ENCODE data around the gene RUBCN. TPM values are rescaled to one million over a fixed set of nuclear protein-coding genes. Genes with fewer than 3 reads are reported as not detected.

The RUBCN gene
- total RNA-seq, 4 donors from 2014 or later = 8.2 to 36.4 (median 13.9) TPM

GRCh38 chr3:197722734-197723133 is 14.0 kb downstream of the RUBCN start:
- Histone ChIP-seq H3K4me3 (no peak overlapping the region), H3K9me3 (peaks cover 0 to 2% of the 10 kb centered on the region in 2 donors), H3K27ac (no peak overlapping the region), H3K36me3 (no peaks in the 10 kb centered on the region), H3K27me3 (no peaks in the 10 kb centered on the region), H3K4me1 (no peaks in the 10 kb centered on the region)
- TF ChIP-seq CTCF (IDR thresholded peaks at IDR 0.05) = no peak
- intact Hi-C loops (cut with DNase I; ENCODE audit: low total_unique reads) = no loop called here
- DNase-seq = no peak

GRCh38 chr3:197720694-197721093 is 16.0 kb downstream of the RUBCN start:
- no peaks in the 10 kb centered on the region for H3K27me3 ChIP-seq
- TF ChIP-seq CTCF (IDR thresholded peaks at IDR 0.05) = no peak
- TF ChIP-seq POLR2A (IDR thresholded peaks at IDR 0.05) = no peak
- DNase-seq = no peak

GRCh38 chr3:197718891-197719290 is 17.8 kb downstream of the RUBCN start:
- TF ChIP-seq CTCF (IDR thresholded peaks at IDR 0.05) = no peak
- TF ChIP-seq POLR2A (IDR thresholded peaks at IDR 0.05) = no peak
- no peaks in the 10 kb centered on the region for H3K4me1 ChIP-seq
- no peak for DNase-seq
- intact Hi-C loops (cut with DNase I; ENCODE audit: low total_unique reads) = no loop called here
- no peak overlapping the region for H3K27ac ChIP-seq
- no peak overlapping the region for H3K4me3 ChIP-seq
- H3K36me3 ChIP-seq = no peaks in the 10 kb centered on the region
- H3K27me3 ChIP-seq = no peaks in the 10 kb centered on the region
- H3K9me3 ChIP-seq = peaks cover 0 to 2% of the 10 kb centered on the region in 2 donors

More at GRCh38 chr3:197720694-197721093, 16.0 kb downstream of the RUBCN start:
- H3K4me3 ChIP-seq = no peak overlapping the region
- H3K4me1 ChIP-seq = no peaks in the 10 kb centered on the region
- H3K9me3 ChIP-seq = peaks cover 0 to 2% of the 10 kb centered on the region in 2 donors
- H3K36me3 ChIP-seq = no peaks in the 10 kb centered on the region
- H3K27ac ChIP-seq = no peak overlapping the region
- intact Hi-C loops (cut with DNase I; ENCODE audit: low total_unique reads) = no loop called here

DNA sequence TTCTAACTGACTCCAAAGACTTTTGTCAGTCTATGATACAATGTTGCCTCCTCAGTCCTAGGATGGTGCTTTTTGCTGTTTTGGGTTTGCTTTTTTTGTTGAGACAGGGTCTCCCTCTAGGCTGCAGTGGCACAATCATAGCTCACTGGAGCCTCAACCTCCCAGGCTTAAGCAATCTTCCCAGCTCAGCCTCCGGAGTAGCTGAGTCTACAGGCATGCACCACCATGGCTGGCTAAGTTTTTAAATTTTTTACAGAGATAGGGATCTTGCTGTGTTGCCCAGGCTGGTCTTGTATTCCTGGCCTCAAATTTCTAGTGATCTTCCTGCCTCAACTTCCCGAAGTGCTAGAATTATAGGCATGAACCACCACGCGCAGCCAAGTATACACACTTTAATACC is 22.5 kb downstream of the RUBCN start:
- H3K4me3 ChIP-seq = no peak overlapping the region
- H3K36me3 ChIP-seq = no peaks in the 10 kb centered on the region
- H3K27me3 ChIP-seq = no peaks in the 10 kb centered on the region
- TF ChIP-seq CTCF (IDR thresholded peaks at IDR 0.05) (no peak), POLR2A (IDR thresholded peaks at IDR 0.05) (no peak)
- DNase-seq = no peak
- no peaks in the 10 kb centered on the region for H3K4me1 ChIP-seq
- no peaks in the 10 kb centered on the region for H3K9me3 ChIP-seq
- peak overlapping the region; percentile 90 to 92 for H3K27ac ChIP-seq
- intact Hi-C loops (cut with DNase I; ENCODE audit: low total_unique reads) = no loop called here

DNA sequence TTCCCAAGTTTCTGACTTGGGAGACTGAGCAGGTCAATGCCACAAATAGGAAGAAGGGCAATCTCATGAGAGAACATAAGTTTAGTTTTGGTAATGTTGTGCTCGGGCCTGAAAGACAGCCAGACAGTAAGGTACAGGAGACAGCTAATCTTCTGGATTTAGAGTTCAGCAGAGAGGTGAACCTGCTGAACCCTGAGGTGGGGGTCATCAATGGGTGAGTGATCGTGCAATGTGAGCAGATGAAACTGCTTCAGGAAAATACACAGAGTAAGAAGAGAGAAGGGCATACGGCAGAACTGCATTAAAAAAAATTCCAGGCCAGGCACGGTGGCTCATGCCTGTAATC is 23.3 kb downstream of the RUBCN start:
- Histone ChIP-seq H3K4me3 (no peak overlapping the region), H3K27ac (peak overlapping the region; percentile 90 to 92), H3K9me3 (no peaks in the 10 kb centered on the region), H3K36me3 (no peaks in the 10 kb centered on the region), H3K27me3 (no peaks in the 10 kb centered on the region), H3K4me1 (no peaks in the 10 kb centered on the region)
- DNase-seq = no peak
- intact Hi-C loops (cut with DNase I; ENCODE audit: low total_unique reads) = no loop called here
- TF ChIP-seq POLR2A (IDR thresholded peaks at IDR 0.05) (no peak), CTCF (IDR thresholded peaks at IDR 0.05) (no peak)
